Suprapubic skin (tissue), 4 donors: ENCODE results near the gene RELT. TPM values are rescaled to one million over a fixed set of nuclear protein-coding genes. Genes with fewer than 3 reads are reported as not detected.
A peak's percentile ranks its signal among the peaks of the same experiment; 100 is the strongest.

Source experiments
- DNase-seq, 2 donors: peaks; one replicate each; pipeline ENCODE4 v3.0.0-alpha.2; 2019; ENCODE audit warnings: low spot score in 2 of 2
- H3K27ac ChIP-seq: fragments of 200-600 bp; sonication (generic); one replicate; pipeline ENCODE4 v1.5.1; 2019
- H3K27me3 ChIP-seq: fragments of 200-600 bp; sonication (generic); one replicate; pipeline ENCODE4 v1.5.1; 2019
- H3K36me3 ChIP-seq: fragments of 200-600 bp; sonication (generic); one replicate; pipeline ENCODE4 v1.5.1; 2019
- H3K4me1 ChIP-seq: fragments of 200-600 bp; sonication (generic); one replicate; pipeline ENCODE4 v1.5.1; 2019
- H3K4me3 ChIP-seq: fragments of 200-600 bp; sonication (generic); one replicate; pipeline ENCODE4 v1.5.1; 2019; ENCODE audit warnings: mild to moderate bottlenecking
- H3K9me3 ChIP-seq: fragments of 200-600 bp; sonication (generic); one replicate; pipeline ENCODE4 v1.5.1; 2019
- CTCF ChIP-seq, 2 donors: fragments of 200-600 bp in 1 of 2; fragments of 450-650 bp in 1 of 2; sonication (generic) in 1 of 2; IDR thresholded peaks; one replicate each; pipeline ENCODE4 v1.5.1; 2016 to 2019; ENCODE audit warnings: antibody characterized with exemption in 2 of 2, mild to moderate bottlenecking in 1 of 2, moderate library complexity in 1 of 2
- EP300 ChIP-seq: sonication (generic); formaldehyde crosslinking; IDR thresholded peaks from one replicate; pipeline ENCODE4 v1.6.1; 2017; ENCODE audit warnings: antibody characterized with exemption
- POLR2A ChIP-seq, 2 donors: fragments of 450-650 bp; IDR thresholded peaks; one replicate each; pipeline ENCODE4 v1.6.1; 2017; ENCODE audit warnings: antibody characterized with exemption in 2 of 2, mild to moderate bottlenecking in 2 of 2, moderate library complexity in 2 of 2
- POLR2AphosphoS5 ChIP-seq, 3 donors: sonication (generic); formaldehyde crosslinking; IDR thresholded peaks; one replicate each; pipeline ENCODE4 v1.6.1; 2017; ENCODE audit warnings: antibody characterized with exemption in 3 of 3
- WGBS: methylation state at CpG from one replicate; pipeline ENCODE4 v1.1.5; 2018; 5-methylcytosine and 5-hydroxymethylcytosine counted together
- total RNA-seq, 4 donors: library from RNA; depleted of rRNA; stranded (reverse); fragments of >200 nt; gene quantifications; one replicate each; pipeline ENCODE4 v1.1.0, GENCODE V29; 2016

RELT gene
- total RNA-seq, 4 donors from 2014 or later: 1.9 to 11.2 (median 4.2) TPM

GRCh38 chr11:73383249-73384124 is 7.3 kb downstream of the RELT start:
- H3K4me1 ChIP-seq: peaks cover 69% of the 10 kb centered on the region
- no peaks in the 10 kb centered on the region for H3K36me3 ChIP-seq
- H3K9me3 ChIP-seq: no peaks in the 10 kb centered on the region
- TF ChIP-seq EP300: no peak
- no peak for TF ChIP-seq POLR2AphosphoS5 (IDR thresholded peaks at IDR 0.05)
- no peak for TF ChIP-seq POLR2A (IDR thresholded peaks at IDR 0.05)
- TF ChIP-seq CTCF (IDR thresholded peaks at IDR 0.05): no peak
- H3K27ac ChIP-seq: no peak overlapping the region
- no peak overlapping the region for H3K4me3 ChIP-seq
- 46% methylated on average over 4 of the region's 9 CpGs for WGBS
- no peaks in the 10 kb centered on the region for H3K27me3 ChIP-seq
- DNase-seq: no peak

- H3K27me3 ChIP-seq: no peaks in the 10 kb centered on the region
- no peak overlapping the region for H3K27ac ChIP-seq
- H3K9me3 ChIP-seq: no peaks in the 10 kb centered on the region
- WGBS: 98% methylated on average over 7 of the region's 7 CpGs
- no peak for DNase-seq
- no peaks in the 10 kb centered on the region for H3K36me3 ChIP-seq
- no peak overlapping the region for H3K4me3 ChIP-seq
- peaks cover 75% of the 10 kb centered on the region for H3K4me1 ChIP-seq
- no peak for TF ChIP-seq CTCF (IDR thresholded peaks at IDR 0.05)
- TF ChIP-seq EP300: no peak
- TF ChIP-seq POLR2A (IDR thresholded peaks at IDR 0.05): no peak
- TF ChIP-seq POLR2AphosphoS5 (IDR thresholded peaks at IDR 0.05): no peak
Observed at GRCh38 chr11:73384125-73384441, 7.9 kb downstream of the RELT start.

DNA sequence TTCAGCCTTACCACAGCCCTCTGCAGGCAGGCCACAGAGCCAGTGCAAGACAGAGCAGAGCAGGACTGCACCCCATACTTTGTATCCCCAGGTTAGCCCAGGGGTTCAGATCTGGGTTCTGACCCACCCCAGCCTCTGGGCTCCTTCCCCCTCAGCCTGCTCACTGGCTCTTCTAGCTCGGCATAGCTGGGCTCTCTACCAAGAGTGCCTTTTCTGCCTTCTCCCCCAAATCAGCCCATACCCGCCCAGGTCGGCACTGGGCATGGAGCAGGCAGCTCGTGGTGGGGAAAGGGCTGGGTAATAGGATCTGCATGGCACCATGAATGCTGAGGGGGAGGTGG is 8.3 kb downstream of the RELT start:
- 76% methylated on average over 4 of the region's 4 CpGs for WGBS
- H3K36me3 ChIP-seq: no peaks in the 10 kb centered on the region
- H3K27me3 ChIP-seq: no peaks in the 10 kb centered on the region
- no peaks in the 10 kb centered on the region for H3K9me3 ChIP-seq
- no peak overlapping the region for H3K4me3 ChIP-seq
- TF ChIP-seq EP300 (no peak), CTCF (IDR thresholded peaks at IDR 0.05) (no peak), POLR2AphosphoS5 (IDR thresholded peaks at IDR 0.05) (no peak), POLR2A (IDR thresholded peaks at IDR 0.05) (no peak)
- peak overlapping the region; percentile 52 for H3K27ac ChIP-seq
- peaks cover 79% of the 10 kb centered on the region for H3K4me1 ChIP-seq
- DNase-seq: no peak

DNA sequence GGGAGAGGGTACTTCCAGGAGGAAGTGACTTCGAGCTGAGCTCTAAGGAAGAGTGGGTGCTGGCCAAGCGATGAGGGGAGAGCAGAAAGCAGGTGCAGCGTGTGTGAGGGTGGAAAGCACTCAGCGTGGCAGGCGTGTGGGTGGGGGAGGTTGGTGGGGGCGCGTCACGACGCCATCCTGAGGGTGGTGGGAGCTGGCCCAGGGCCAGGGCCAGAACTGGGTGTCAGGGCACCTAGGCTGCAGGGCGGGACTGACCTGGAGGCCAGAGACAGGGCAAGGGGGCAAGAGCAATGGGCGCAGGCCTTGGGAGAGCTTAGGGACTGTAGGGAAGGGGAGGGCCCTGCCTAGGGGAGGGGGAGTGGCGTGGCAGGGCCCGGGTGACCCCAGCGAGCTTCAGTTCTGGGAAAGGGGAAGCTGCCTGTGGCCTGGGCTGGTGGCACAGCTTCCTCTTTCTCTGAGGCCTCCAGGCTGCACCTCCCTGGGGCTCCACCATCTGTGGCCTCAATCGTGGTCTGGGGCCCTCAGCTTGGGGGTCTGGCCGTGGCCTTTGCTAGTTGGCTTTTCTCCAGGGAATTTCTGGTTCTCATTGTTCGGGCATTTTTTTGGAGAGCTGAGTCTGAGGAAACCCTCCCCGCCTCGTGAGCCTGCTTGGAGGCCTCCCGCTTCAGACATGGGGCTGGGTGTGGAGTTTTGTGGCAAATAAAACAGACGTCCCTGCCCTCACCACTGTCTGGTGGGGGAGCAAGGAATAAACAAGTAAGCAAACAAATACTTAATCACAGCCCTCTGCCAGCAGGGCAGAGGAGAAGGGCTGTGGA is 8.9 kb downstream of the RELT start:
- no peak for TF ChIP-seq POLR2AphosphoS5 (IDR thresholded peaks at IDR 0.05)
- DNase-seq: no peak
- WGBS: 51% methylated on average over 21 of the region's 21 CpGs
- Histone ChIP-seq H3K36me3 (no peaks in the 10 kb centered on the region), H3K9me3 (no peaks in the 10 kb centered on the region), H3K4me1 (peaks cover 82% of the 10 kb centered on the region), H3K4me3 (no peak overlapping the region), H3K27me3 (no peaks in the 10 kb centered on the region), H3K27ac (peak overlapping the region; percentile 52)

GRCh38 chr11:73386016-73386415 is 9.8 kb downstream of the RELT start:
- H3K36me3 ChIP-seq: no peaks in the 10 kb centered on the region
- WGBS: 81% methylated on average over 7 of the region's 8 CpGs
- TF ChIP-seq EP300 (no peak), CTCF (IDR thresholded peaks at IDR 0.05) (no peak), POLR2A (IDR thresholded peaks at IDR 0.05) (no peak), POLR2AphosphoS5 (IDR thresholded peaks at IDR 0.05) (no peak)
- no peak overlapping the region for H3K4me3 ChIP-seq
- peaks cover 81% of the 10 kb centered on the region for H3K4me1 ChIP-seq
- DNase-seq: no peak
- H3K9me3 ChIP-seq: no peaks in the 10 kb centered on the region
- no peaks in the 10 kb centered on the region for H3K27me3 ChIP-seq
- H3K27ac ChIP-seq: peak overlapping the region; percentile 52
